LoVo (cell line): Measurements from ENCODE around the gene LGALSL.

Source experiments
- DNase-seq: peaks from one replicate; pipeline ENCODE4 v3.0.0-alpha.2; 2016; ENCODE audit warnings: low spot score

LGALSL gene

GRCh38 chr2:64453770-64454385 is at the start of gene LGALSL:
Gene LGALSL (plus strand): TSS chr2:64454162. CDS start chr2:64454546, 384 bp downstream.
- peak; percentile 60 for DNase-seq

- DNase-seq = no peak
These were observed 49.2 kb upstream of the LGALSL start for GRCh38 chr2:64404743-64405142.

DNA sequence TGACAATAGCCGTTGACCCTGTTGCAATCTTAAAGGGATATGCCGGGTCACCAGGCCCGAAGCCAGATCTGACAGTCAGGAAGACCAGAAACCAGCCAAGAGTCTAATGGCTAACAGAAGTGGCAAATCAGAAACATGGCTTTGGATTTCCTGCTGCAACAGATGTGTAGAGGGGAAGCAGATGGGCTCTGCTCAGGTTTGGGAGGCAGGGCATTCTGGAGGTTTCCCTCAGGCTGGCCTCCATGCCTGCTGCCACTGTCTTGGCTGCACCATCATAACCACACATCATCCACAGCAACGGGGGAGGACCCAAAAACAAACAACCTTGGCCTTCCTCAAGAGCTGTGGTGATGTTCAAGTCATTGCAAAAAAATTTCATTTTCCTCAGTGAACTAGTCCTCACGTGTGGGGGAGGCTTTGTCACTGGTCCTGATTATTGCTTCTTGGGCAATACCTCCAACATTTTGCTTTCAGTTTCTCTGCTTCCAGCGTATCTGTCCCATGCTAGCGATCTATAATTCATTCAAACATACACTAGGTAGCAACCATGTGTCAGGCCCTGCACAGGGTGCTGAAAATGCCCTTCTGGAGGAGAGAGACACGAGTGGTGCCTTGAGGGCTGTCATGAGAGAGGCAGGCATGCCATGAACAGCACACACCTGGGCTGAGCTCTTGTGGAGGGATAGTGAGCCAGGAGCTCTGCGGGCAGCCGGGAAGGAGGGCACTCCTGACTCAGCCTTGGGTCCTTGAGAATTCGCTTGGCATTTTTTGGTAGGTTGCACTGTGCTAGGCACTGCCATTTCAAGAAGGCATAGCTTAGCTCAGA is 48.2 kb upstream of the LGALSL start:
- peak; percentile 33 for DNase-seq

GRCh38 chr2:64406407-64406774 is 47.6 kb upstream of the LGALSL start:
- DNase-seq = peak; percentile 64

- DNase-seq = no peak
These were observed 45.9 kb upstream of the LGALSL start for GRCh38 chr2:64408031-64408430.

GRCh38 chr2:64410671-64411070 is 43.3 kb upstream of the LGALSL start:
- DNase-seq = no peak

- no peak for DNase-seq
These were observed 41.3 kb upstream of the LGALSL start for GRCh38 chr2:64412671-64413070.

DNA sequence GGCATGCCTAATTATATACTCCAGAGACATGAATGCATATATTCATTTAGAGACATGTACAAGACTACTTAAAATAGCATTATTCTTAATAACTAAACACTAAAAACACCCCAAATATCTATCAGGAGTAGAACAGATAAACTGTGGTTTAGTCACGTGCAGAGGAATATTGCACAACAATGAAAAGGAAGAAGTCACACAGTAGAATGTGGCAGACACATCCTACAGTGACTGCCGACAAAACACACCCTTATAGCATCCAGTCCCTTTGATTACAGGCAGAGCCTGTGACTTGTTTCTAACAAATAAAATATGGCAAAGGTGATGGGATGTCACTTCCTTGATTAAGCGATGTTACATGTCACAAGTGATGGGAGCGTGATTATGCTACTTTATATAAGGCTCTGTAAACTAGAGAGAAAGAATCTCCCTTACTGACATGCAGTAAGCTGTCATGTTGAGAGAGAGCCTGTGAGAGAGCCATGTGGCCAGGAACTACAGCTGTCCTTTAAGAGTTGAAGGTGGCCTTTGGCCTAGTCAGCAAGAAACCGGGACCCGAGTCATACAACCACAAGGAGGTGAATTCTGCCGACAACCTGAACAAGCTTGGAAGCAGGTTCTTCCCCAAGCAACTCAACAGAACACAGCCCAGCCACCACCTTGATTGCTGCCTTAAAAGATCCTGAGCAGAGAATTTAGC is 39.1 kb upstream of the LGALSL start:
- DNase-seq = no peak

GRCh38 chr2:64417624-64418023 is 36.3 kb upstream of the LGALSL start:
- no peak for DNase-seq

DNA sequence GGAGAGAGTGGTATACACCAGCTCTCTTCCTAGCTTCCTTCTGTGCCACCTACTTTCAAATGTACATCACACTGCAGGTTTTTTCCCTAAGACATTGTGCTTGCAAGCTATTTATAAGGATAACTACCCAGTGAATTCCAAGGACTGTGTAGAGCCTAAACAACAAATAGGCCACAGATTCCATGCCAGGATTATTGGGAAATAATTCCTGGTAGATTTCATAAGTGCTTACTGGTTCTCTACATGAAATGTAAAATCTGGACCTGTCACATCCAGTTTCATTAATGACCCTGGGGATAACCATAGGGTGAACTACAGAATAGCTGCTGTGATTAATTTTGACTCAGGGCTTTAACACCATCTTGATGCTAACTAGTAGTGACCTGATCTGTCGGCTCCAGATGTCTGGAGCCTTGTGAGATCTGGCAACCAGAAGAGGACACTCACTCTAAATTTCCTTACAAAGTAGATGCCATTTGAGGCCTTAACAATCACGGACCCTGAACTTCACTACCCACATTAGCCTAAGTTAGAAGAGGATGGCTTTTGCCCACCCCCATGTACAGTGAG is 34.3 kb upstream of the LGALSL start:
- no peak for DNase-seq

- no peak for DNase-seq
These were observed 33.3 kb upstream of the LGALSL start for GRCh38 chr2:64420677-64421076.

DNA sequence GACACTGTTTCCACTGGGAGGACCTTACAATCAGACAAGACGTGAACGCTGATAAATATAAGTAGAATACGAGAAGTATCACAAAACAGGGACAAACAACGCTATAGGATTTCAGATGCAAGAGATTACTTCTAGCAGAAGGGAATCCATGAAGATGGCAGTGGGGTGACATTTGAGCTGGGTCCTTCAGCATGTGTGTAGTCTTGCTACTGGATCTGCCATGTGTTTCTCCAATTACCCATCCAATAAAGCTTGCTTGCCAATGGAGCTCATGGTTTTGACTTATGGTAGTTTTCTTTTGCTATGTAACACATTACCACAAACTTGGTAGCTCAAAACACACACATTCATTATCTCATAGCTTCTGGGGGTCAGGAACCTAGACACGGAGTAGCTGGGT is 32.8 kb upstream of the LGALSL start:
- no peak for DNase-seq

DNA sequence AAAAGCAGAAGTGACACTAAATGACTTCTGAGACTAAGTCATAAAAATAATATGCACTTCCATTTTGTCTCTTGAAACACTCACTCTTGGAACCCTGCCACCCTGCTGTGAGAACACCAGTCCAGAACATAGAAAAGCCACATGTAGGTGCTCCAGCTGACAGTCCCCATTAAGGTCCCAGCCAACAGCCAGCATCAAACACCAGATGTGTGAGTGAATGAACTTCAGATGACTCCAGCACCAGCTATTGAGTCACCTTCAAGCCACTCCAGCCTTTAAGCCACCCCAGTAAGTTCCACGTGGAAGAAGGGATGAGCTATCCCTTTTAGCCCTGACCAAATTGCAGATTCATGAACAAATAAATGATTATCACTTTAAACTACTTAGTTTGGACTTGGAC is 31.5 kb upstream of the LGALSL start:
- no peak for DNase-seq

DNA sequence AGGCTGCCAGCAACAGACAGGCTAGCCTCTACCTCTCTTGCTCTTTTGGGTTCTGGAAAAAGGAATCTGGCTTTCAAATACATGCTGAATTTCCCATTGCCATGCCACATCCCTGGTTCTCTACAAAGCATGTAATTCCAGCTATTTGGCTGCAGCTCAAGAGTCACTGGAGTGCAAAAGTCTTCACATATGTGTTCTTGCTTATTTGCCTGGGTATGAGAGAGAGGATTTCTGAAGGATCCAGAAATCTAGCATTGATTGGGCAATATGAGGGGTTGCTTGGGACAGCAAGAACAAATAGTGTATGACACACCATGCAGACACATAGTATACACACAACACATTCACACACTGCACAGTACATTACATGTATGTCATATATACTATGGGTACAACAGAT is 30.7 kb upstream of the LGALSL start:
- no peak for DNase-seq

DNA sequence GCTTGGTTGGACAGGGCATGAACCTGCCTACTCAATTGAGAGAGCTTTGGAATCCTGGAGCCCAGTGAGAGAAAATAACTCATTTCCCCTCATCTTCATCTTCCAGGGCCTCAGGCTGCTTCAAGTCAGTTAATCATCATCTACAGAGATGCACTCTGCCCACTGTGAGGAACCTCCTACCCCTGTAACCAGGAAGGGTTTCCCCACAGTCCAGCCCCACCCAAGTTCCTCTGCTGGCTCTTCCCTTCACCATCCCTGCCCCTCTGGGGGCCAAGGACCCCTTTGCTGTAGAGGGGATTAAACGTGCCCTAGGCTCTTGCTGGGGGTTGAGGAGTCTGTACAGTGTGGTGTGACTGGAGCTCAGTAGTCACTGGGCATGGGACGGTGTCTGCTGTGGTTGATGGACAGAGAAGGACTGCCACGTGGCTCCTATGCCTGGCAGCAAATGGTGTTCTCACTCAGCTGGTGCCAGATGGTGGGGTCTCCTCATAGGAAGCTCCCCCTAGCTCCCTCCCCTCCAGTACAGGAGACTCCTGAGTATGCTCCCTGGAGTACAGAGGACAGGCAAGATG is 29.5 kb upstream of the LGALSL start:
- DNase-seq = no peak

- DNase-seq = no peak
These were observed 27.6 kb upstream of the LGALSL start for GRCh38 chr2:64426183-64426952.

DNA sequence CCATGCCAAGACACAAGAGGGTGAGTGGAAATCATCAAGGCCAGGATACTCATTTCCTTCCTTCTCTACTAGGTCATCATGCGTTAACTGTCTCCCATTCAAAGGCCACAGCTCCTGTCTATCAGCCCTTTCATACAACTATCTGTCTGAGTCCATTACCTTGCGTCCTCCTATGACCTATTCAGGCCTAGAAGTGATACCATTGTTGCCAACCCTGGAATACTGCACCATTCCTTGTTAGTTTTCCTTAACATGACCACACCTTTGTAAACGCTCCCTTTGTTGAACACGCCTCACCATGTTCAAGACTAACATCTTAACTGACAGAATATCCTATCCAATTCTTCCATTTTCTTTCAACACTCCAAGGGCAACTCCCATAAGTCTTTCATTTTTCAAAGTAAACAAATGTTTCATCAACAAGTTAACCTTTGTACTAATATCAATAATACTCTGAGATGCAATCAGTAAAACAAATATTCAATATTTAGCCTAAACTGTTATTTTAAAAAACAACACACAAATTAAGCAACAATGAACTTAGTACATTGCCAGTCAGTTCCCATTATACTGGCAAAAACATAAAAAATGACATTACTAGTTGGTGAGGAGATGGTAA is 19.8 kb upstream of the LGALSL start:
- DNase-seq = no peak

DNA sequence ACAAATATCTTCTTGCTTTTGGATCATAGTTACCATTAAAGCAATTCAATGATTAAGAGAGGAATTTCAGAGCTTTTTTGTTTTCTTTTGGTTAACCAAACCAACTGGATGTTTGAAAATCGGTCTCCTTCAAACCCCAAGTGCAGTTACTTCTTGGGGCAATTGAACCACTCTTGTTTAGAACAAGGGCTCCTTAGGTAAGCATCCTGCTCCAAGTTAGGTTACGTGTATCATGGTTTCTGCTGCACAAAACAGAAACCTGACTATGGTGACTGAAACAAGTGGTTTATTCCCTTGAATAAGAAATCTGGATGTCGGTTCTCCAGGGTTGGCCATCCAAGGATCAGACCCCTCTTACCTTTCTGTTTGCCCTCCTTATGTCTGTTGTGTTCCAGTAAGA is 16.1 kb upstream of the LGALSL start:
- DNase-seq = no peak

DNA sequence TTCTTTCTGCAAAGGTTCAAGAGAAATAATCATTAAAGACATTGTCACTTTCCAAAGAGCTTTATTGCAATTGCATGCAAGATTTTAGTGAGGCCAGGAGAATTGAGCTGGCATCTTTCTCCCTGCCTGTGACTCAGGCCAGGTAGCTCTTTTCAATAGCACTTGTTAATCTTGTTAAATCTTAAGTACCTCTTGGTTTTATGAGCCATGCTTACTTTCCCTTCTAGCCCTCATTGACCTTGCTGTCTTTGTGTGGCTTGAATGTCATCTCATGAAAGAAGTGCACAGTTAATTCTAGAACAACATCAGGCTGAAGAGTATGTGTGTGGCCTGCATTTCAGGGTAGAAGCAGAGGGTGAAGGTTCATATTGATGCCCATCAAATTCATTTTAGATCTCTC is 14.8 kb upstream of the LGALSL start:
- DNase-seq = no peak

- DNase-seq = no peak
These were observed 13.1 kb upstream of the LGALSL start for GRCh38 chr2:64440843-64441242.

GRCh38 chr2:64442277-64442676 is 11.7 kb upstream of the LGALSL start:
- DNase-seq = no peak
